GM23338 (cell line): ENCODE measurements around the gene RCSD1. TPM values are rescaled to one million over a fixed set of nuclear protein-coding genes. Genes with fewer than 3 reads are reported as not detected.

Experiments
- ATAC-seq: fragments of 200-7000 bp; cut with Tn5 transposase; 3 replicates; pipeline ENCODE4 v1.9.1; 2020
- DNase-seq: peaks from one replicate; pipeline ENCODE4 v3.0.0-alpha.2; 2015; ENCODE audit warnings: low spot score
- H2AFZ ChIP-seq: fragments of 200-600 bp; sonication (generic); 2 replicates; pipeline ENCODE4 v1.8.0; 2016; ENCODE audit warnings: antibody characterized with exemption, mild to moderate bottlenecking, moderate library complexity
- H3F3A ChIP-seq: fragments of 200-600 bp; sonication (generic); replicated peaks from 2 replicates; pipeline ENCODE4 v1.8.0; 2017; ENCODE audit warnings: antibody characterized with exemption, mixed run types, low read depth
- H3K27ac ChIP-seq: fragments of 200-600 bp; sonication (generic); 2 replicates; pipeline ENCODE4 v1.6.1; 2016; ENCODE audit warnings: low read depth
- H3K27me3 ChIP-seq: fragments of 200-600 bp; sonication (generic); 2 replicates; pipeline ENCODE4 v1.8.0; 2016; ENCODE audit warnings: mild to moderate bottlenecking, mixed run types, moderate library complexity; ENCODE audit not compliant: insufficient read depth
- H3K36me3 ChIP-seq: fragments of 200-600 bp; sonication (generic); 2 replicates; pipeline ENCODE4 v1.8.0; 2016; ENCODE audit warnings: mild to moderate bottlenecking; ENCODE audit not compliant: insufficient read depth
- H3K4me1 ChIP-seq: fragments of 200-600 bp; sonication (generic); 2 replicates; pipeline ENCODE4 v1.8.0; 2016; ENCODE audit warnings: mild to moderate bottlenecking, moderate library complexity; ENCODE audit not compliant: insufficient read depth
- H3K4me2 ChIP-seq: fragments of 200-600 bp; sonication (generic); 2 replicates; pipeline ENCODE4 v1.7.1; 2017; ENCODE audit warnings: mixed run types
- H3K4me3 ChIP-seq: fragments of 200-600 bp; sonication (generic); 2 replicates; pipeline ENCODE4 v1.6.1; 2016; ENCODE audit warnings: mixed run types
- H3K79me2 ChIP-seq: fragments of 200-600 bp; sonication (generic); replicated peaks from 2 replicates; pipeline ENCODE4 v1.8.0; 2017; ENCODE audit warnings: mild to moderate bottlenecking; ENCODE audit not compliant: insufficient read depth
- H3K9me2 ChIP-seq: fragments of 200-600 bp; sonication (generic); 2 replicates; pipeline ENCODE4 v1.8.0; 2017; ENCODE audit not compliant: insufficient read depth
- H4K20me1 ChIP-seq: fragments of 200-600 bp; sonication (generic); replicated peaks from 2 replicates; pipeline ENCODE4 v1.8.0; 2017; ENCODE audit warnings: mild to moderate bottlenecking; ENCODE audit not compliant: insufficient read depth
- H3K27ac Mint-ChIP-seq: 2 replicates; pipeline ENCODE4 v1.8.0; 2020; ENCODE audit warnings: inconsistent platforms, mild to moderate bottlenecking, moderate library complexity, mixed read lengths
- H3K27me3 Mint-ChIP-seq: 3 replicates; pipeline ENCODE4 v1.8.0; 2022; ENCODE audit warnings: low read depth, mild to moderate bottlenecking, moderate library complexity, mixed read lengths, inconsistent platforms; ENCODE audit not compliant: insufficient read depth, poor library complexity
- H3K36me3 Mint-ChIP-seq: 3 replicates; pipeline ENCODE4 v1.8.0; 2021; ENCODE audit warnings: low read depth, mild to moderate bottlenecking, inconsistent platforms, moderate library complexity, mixed read lengths
- H3K4me1 Mint-ChIP-seq: 3 replicates; pipeline ENCODE4 v1.8.0; 2020; ENCODE audit warnings: mild to moderate bottlenecking, inconsistent platforms, mixed read lengths
- H3K4me3 Mint-ChIP-seq: 3 replicates; pipeline ENCODE4 v1.8.0; 2021; ENCODE audit warnings: moderate library complexity, mild to moderate bottlenecking, inconsistent platforms, mixed read lengths
- H3K9me3 Mint-ChIP-seq: 3 replicates; pipeline ENCODE4 v1.8.0; 2020; ENCODE audit warnings: moderate library complexity, mild to moderate bottlenecking, inconsistent platforms, mixed read lengths
- CREB1 ChIP-seq: fragments of 250-450 bp; sonication (Bioruptor Pico); IDR thresholded peaks from 2 replicates; pipeline ENCODE4 v1.5.0; 2020; ENCODE audit warnings: low read depth, mild to moderate bottlenecking, moderate library complexity
- CTCF ChIP-seq, 2 experiments: fragments of 200-600 bp in 1 of 2; sonication (generic) in 1 of 2; conservative IDR thresholded peaks; 2 replicates each; pipeline versions ENCODE4 v1.5.1 to v1.6.1; 2016 to 2017; ENCODE audit warnings: antibody characterized with exemption in 2 of 2, low read depth in 2 of 2, mild to moderate bottlenecking in 2 of 2, moderate library complexity in 1 of 2
- ETS1 ChIP-seq: IDR thresholded peaks from 2 replicates; pipeline ENCODE4 v1.6.1; 2016; ENCODE audit warnings: antibody characterized with exemption
- EZH2 ChIP-seq: fragments of 200-600 bp; sonication (generic); IDR thresholded peaks from one replicate; pipeline ENCODE4 v1.8.0; 2017; ENCODE audit warnings: antibody characterized with exemption, mild to moderate bottlenecking, low read depth; ENCODE audit not compliant: unreplicated experiment
- EZH2phosphoT487 ChIP-seq: fragments of 200-600 bp; sonication (generic); IDR thresholded peaks from one replicate; pipeline ENCODE4 v1.8.1; 2018; ENCODE audit warnings: antibody characterized with exemption; ENCODE audit not compliant: unreplicated experiment
- JUNB ChIP-seq: IDR thresholded peaks from one replicate; pipeline ENCODE4 v1.6.1; 2016; ENCODE audit warnings: antibody characterized with exemption; ENCODE audit not compliant: unreplicated experiment
- NANOG ChIP-seq: IDR thresholded peaks from 2 replicates; pipeline ENCODE4 v1.6.1; 2016; ENCODE audit warnings: antibody characterized with exemption, borderline replicate concordance
- POLR2AphosphoS5 ChIP-seq: IDR thresholded peaks from 2 replicates; pipeline ENCODE4 v1.6.1; 2016; ENCODE audit warnings: antibody characterized with exemption, low read depth
- REST ChIP-seq: IDR thresholded peaks from one replicate; pipeline ENCODE4 v1.6.1; 2018; ENCODE audit warnings: antibody characterized with exemption; ENCODE audit not compliant: unreplicated experiment
- STAT1 ChIP-seq: IDR thresholded peaks from one replicate; pipeline ENCODE4 v1.6.1; 2016; ENCODE audit warnings: antibody characterized with exemption; ENCODE audit not compliant: unreplicated experiment
- ZNF114 ChIP-seq: fragments of 250-450 bp; sonication (Bioruptor Pico); IDR thresholded peaks from 2 replicates; pipeline ENCODE4 v1.5.0; 2020; ENCODE audit warnings: mild to moderate bottlenecking, moderate library complexity
- ZNF331 ChIP-seq: fragments of 250-450 bp; sonication (Bioruptor Pico); IDR thresholded peaks from 2 replicates; pipeline ENCODE4 v1.5.0; 2020; ENCODE audit warnings: low read depth, mild to moderate bottlenecking, moderate library complexity
- ZNF462 ChIP-seq: fragments of 250-450 bp; sonication (Bioruptor Pico); IDR thresholded peaks from 2 replicates; pipeline ENCODE4 v1.5.0; 2020; ENCODE audit warnings: mild to moderate bottlenecking, moderate library complexity
- polyA plus RNA-seq: library from polyadenylated mRNA; unstranded; fragments of >200 nt; fragmentation: Nextera tagmentation; extraction: Ambion mirVana; gene quantifications from 2 replicates; pipeline ENCODE4 v1.2.1, GENCODE V29; 2016
- total RNA-seq: library from RNA; depleted of rRNA; stranded (reverse); fragments of >200 nt; shearing (Covaris generic); gene quantifications from 2 replicates; pipeline ENCODE4 v1.2.3, GENCODE V29; 2014

RCSD1 gene
- total and polyA plus RNA-seq, 2 experiments from 2014 or later = 0.18 to 0.73 TPM

- H4K20me1 ChIP-seq = no peaks in the 10 kb centered on the region
- H3K27me3 ChIP-seq = no peaks in the 10 kb centered on the region
- Mint-ChIP-seq H3K9me3 (no peaks in the 10 kb centered on the region; the same call in 2 of the 3 replicates), H3K4me3 (no peak overlapping the region), H3K27me3 (peaks cover 11% of the 10 kb centered on the region), H3K27ac (no peak overlapping the region), H3K4me1 (peaks cover 16% of the 10 kb centered on the region), H3K36me3 (no peaks in the 10 kb centered on the region; the same call in 2 of the 3 replicates)
- H3K27ac ChIP-seq = no peak overlapping the region
- DNase-seq (no peak), ATAC-seq (no peak)
- no peak overlapping the region for H3K4me2 ChIP-seq
- H3K79me2 ChIP-seq = no peaks in the 10 kb centered on the region
- TF ChIP-seq EZH2phosphoT487 (no peak), ETS1 (no peak), ZNF462 (CRISPR knock-in tag) (no peak), NANOG (no peak), STAT1 (no peak), POLR2AphosphoS5 (no peak), ZNF114 (CRISPR knock-in tag) (no peak), EZH2 (no peak), CREB1 (no peak), ZNF331 (no peak), REST (no peak), CTCF (conservative IDR thresholded peaks at IDR 0.05; ENCODE audit: low read depth in 2 of 2) (no peak), JUNB (no peak)
- H3K4me3 ChIP-seq = no peak overlapping the region
- 0 out of 2 replicates have a peak overlapping the region, but pooled peaks have one; percentile 32 for H2AFZ ChIP-seq
- H3K36me3 ChIP-seq = no peaks in the 10 kb centered on the region
- no peaks in the 10 kb centered on the region for H3F3A ChIP-seq
- no peaks in the 10 kb centered on the region for H3K4me1 ChIP-seq
- no peaks in the 10 kb centered on the region; the same call in 1 of the 2 replicates for H3K9me2 ChIP-seq
Measured at GRCh38 chr1:167698313-167698712, 68.3 kb downstream of the RCSD1 start.
